ENCODE results near the gene ZBTB44. TPM values are rescaled to one million over a fixed set of nuclear protein-coding genes. Genes with fewer than 3 reads are reported as not detected.

Gene ZBTB44
- total RNA-seq, 5 donors from 2014 or later (not counting 1 experiment from before 2014, with no cell fraction given): 48.4 to 68.1 (median 65.2) TPM

DNA sequence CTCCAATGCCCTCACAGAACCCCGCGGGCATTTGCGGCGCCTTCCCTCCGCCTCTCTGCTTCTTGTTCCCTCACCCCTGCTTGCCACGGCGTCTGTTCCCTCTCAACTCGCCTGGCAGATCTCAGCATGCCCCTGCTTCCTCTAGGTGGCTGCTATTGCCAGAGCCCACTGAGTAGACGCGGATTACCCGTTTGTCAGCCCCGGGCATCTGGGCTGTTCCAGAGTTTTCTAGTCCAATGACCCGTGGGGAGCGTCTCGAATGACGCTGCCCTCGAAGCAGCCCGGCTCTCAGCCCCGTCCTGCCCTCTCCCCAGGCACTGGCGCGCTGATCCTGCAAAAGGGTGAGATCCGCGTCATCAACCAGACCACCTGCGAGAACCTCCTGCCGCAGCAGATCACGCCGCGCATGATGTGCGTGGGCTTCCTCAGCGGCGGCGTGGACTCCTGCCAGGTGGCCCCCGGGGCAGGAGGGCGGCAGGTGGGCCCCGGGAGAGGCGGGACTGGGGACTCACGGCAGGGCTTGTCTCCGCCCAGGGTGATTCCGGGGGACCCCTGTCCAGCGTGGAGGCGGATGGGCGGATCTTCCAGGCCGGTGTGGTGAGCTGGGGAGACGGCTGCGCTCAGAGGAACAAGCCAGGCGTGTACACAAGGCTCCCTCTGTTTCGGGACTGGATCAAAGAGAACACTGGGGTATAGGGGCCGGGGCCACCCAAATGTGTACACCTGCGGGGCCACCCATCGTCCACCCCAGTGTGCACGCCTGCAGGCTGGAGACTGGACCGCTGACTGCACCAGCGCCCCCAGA is 105.4 kb downstream of the ZBTB44 start:
- DNase-seq (peak in 1 of 35 experiments; percentile 24), ATAC-seq (replicated peaks in 1 of 4) (no peak)
- H3K4me3 Mint-ChIP-seq: no peak overlapping the region
- H3K27ac ChIP-seq (ENCODE audit: low read length): no peak overlapping the region
- no peak overlapping the region for H3K27ac Mint-ChIP-seq
- no peaks in the 10 kb centered on the region for H3K36me3 Mint-ChIP-seq
- H3K27me3 ChIP-seq (replicated peaks in 1 of 2; ENCODE audit: control insufficient read depth in 2 of 2, extremely low read depth in 1 of 2, insufficient read depth in 2 of 2, low read length in 1 of 2): peaks cover 0 to 38% of the 10 kb centered on the region in 2 experiments
- H3K27me3 Mint-ChIP-seq: peaks cover 9 to 10% of the 10 kb centered on the region in 2 donors
- no peak overlapping the region for H3K4me3 ChIP-seq (ENCODE audit: control insufficient read depth in 1 of 2, extremely low read depth in 1 of 2, low read length in 1 of 2)
- no peaks in the 10 kb centered on the region for H3K9me3 Mint-ChIP-seq
- POLR2A ChIA-PET: no interaction called here
- H3K4me1 ChIP-seq (ENCODE audit: control insufficient read depth in 1 of 2, extremely low read depth in 1 of 2, insufficient read depth in 2 of 2, low read length in 2 of 2): peaks cover 0 to 8% of the 10 kb centered on the region in 2 experiments
- peaks cover 0 to 4% (median 0%) of the 10 kb centered on the region in 3 donors for H3K4me1 Mint-ChIP-seq
- H3K9me3 ChIP-seq: no peaks in the 10 kb centered on the region
- 88% methylated on average over 50 of the region's 53 CpGs for WGBS (ENCODE audit: insufficient coverage)
- CTCF ChIA-PET: interaction anchor here in 1 of 2 donors (1.3 kb wide), 1 partner anchor 653 kb away, joined by 4 read pairs; no protein-coding TSS in a partner anchor
- no peaks in the 10 kb centered on the region for H3K36me3 ChIP-seq (ENCODE audit: control insufficient read depth in 2 of 2, extremely low read depth in 1 of 2, insufficient read depth in 1 of 2, low read length in 1 of 2)

DNA sequence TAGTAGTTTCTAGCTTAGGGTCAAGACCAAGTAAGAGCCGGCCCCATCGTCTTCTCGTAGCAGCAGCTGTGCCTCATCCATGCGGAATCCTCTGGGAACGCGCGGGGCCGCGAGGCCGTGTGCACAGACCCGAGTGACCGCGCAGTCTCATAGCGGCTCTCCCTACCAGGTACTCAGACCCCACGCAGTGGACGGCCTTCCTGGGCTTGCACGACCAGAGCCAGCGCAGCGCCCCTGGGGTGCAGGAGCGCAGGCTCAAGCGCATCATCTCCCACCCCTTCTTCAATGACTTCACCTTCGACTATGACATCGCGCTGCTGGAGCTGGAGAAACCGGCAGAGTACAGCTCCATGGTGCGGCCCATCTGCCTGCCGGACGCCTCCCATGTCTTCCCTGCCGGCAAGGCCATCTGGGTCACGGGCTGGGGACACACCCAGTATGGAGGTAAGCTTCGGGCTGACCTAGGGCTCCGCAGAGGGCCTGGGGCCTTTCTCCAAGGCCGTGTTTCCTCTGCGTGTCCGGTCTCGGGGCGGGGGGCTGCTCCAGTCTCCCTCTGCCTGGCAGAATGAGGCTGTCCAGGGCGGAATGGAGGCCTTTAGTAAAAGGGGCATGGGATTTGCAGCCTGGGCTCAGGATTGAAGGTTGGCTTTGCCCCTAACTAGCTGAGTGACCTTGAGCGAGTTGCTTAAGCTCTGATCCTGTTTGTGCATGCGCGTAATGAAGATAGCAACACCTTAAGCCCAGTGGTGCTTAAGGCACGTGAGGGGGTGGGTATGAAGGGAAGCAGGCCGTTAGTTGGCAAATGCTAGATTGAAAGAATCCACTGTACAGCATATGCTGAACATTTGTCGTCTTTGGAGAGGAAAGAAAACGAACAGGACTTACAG is 106.2 kb downstream of the ZBTB44 start:
- no peaks in the 10 kb centered on the region for H3K9me3 Mint-ChIP-seq
- H3K4me3 Mint-ChIP-seq: no peak overlapping the region
- H3K36me3 Mint-ChIP-seq: no peaks in the 10 kb centered on the region
- Histone ChIP-seq H3K27me3 (replicated peaks in 1 of 2; ENCODE audit: control insufficient read depth in 2 of 2, extremely low read depth in 1 of 2, insufficient read depth in 2 of 2, low read length in 1 of 2) (peaks cover 0 to 33% of the 10 kb centered on the region in 2 experiments), H3K36me3 (ENCODE audit: control insufficient read depth in 2 of 2, extremely low read depth in 1 of 2, insufficient read depth in 1 of 2, low read length in 1 of 2) (no peaks in the 10 kb centered on the region), H3K9me3 (no peaks in the 10 kb centered on the region), H3K4me3 (ENCODE audit: control insufficient read depth in 1 of 2, extremely low read depth in 1 of 2, low read length in 1 of 2) (no peak overlapping the region), H3K4me1 (ENCODE audit: control insufficient read depth in 1 of 2, extremely low read depth in 1 of 2, insufficient read depth in 2 of 2, low read length in 2 of 2) (peaks cover 0 to 8% of the 10 kb centered on the region in 2 experiments), H3K27ac (ENCODE audit: low read length) (no peak overlapping the region)
- H3K27ac Mint-ChIP-seq: no peak overlapping the region
- 93% methylated on average over 38 of the region's 45 CpGs for WGBS (ENCODE audit: insufficient coverage)
- peaks cover 9 to 10% of the 10 kb centered on the region in 2 donors for H3K27me3 Mint-ChIP-seq
- ChIA-PET CTCF (interaction anchor here in 1 of 2 donors (0.7 kb wide), 1 partner anchor 694 kb away, joined by 4 read pairs; no protein-coding TSS in a partner anchor), POLR2A (no interaction called here)
- DNase-seq (peak in 1 of 35 experiments; percentile 18), ATAC-seq (replicated peaks in 1 of 4) (no peak)
- peaks cover 0 to 4% (median 0%) of the 10 kb centered on the region in 3 donors for H3K4me1 Mint-ChIP-seq

DNA sequence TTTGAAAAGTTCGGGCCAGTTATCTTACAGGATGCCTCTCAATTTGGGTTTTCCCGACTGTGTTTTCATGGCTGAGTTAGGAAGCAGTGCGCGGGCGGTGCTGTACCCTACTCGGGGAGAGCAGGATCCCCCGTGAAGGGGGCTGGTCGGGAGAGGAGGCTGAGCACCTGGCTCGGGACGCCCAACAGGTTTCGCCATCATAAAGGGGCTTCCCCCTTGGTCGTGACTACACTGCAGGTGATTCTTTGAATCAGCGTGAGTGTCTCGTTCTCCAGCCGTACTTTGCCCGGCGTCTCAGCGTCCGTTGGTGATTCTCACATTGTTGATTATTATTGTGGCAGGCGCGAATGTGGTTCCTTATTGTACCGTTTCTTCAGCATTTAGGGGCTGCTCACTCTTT is 108.6 kb downstream of the ZBTB44 start:
- no peaks in the 10 kb centered on the region for H3K9me3 ChIP-seq
- ChIA-PET CTCF (no interaction called here), POLR2A (no interaction called here)
- no peaks in the 10 kb centered on the region for H3K36me3 Mint-ChIP-seq
- no peak overlapping the region for H3K4me3 ChIP-seq (ENCODE audit: control insufficient read depth in 1 of 2, extremely low read depth in 1 of 2, low read length in 1 of 2)
- 80% methylated on average over 12 of the region's 22 CpGs for WGBS (ENCODE audit: insufficient coverage)
- H3K27me3 ChIP-seq (replicated peaks in 1 of 2; ENCODE audit: control insufficient read depth in 2 of 2, extremely low read depth in 1 of 2, insufficient read depth in 2 of 2, low read length in 1 of 2): peaks cover 0 to 21% of the 10 kb centered on the region in 2 experiments
- H3K4me1 Mint-ChIP-seq: no peaks in the 10 kb centered on the region
- no peak overlapping the region for H3K27ac ChIP-seq (ENCODE audit: low read length)
- no peak for ATAC-seq (replicated peaks in 1 of 4)
- no peak overlapping the region for H3K4me3 Mint-ChIP-seq
- no peaks in the 10 kb centered on the region for H3K9me3 Mint-ChIP-seq
- H3K27ac Mint-ChIP-seq: no peak overlapping the region
- no peak for DNase-seq
- peaks cover 4 to 5% of the 10 kb centered on the region in 2 donors for H3K27me3 Mint-ChIP-seq
- no peaks in the 10 kb centered on the region for H3K36me3 ChIP-seq (ENCODE audit: control insufficient read depth in 2 of 2, extremely low read depth in 1 of 2, insufficient read depth in 1 of 2, low read length in 1 of 2)
- no peaks in the 10 kb centered on the region for H3K4me1 ChIP-seq (ENCODE audit: control insufficient read depth in 1 of 2, extremely low read depth in 1 of 2, insufficient read depth in 2 of 2, low read length in 2 of 2)

GRCh38 chr11:130204703-130205095 is 110.0 kb downstream of the ZBTB44 start:
- Mint-ChIP-seq H3K4me3 (no peak overlapping the region), H3K9me3 (no peaks in the 10 kb centered on the region), H3K4me1 (no peaks in the 10 kb centered on the region), H3K36me3 (no peaks in the 10 kb centered on the region), H3K27ac (no peak overlapping the region), H3K27me3 (peaks cover 0 to 1% of the 10 kb centered on the region in 2 donors)
- no peaks in the 10 kb centered on the region for H3K9me3 ChIP-seq
- H3K4me1 ChIP-seq (ENCODE audit: control insufficient read depth in 1 of 2, extremely low read depth in 1 of 2, insufficient read depth in 2 of 2, low read length in 2 of 2): no peaks in the 10 kb centered on the region
- CTCF ChIA-PET: no interaction called here
- no peaks in the 10 kb centered on the region for H3K36me3 ChIP-seq (ENCODE audit: control insufficient read depth in 2 of 2, extremely low read depth in 1 of 2, insufficient read depth in 1 of 2, low read length in 1 of 2)
- WGBS (ENCODE audit: insufficient coverage): 91% methylated on average over 4 of the region's 11 CpGs
- peaks cover 0 to 11% of the 10 kb centered on the region in 2 experiments for H3K27me3 ChIP-seq (replicated peaks in 1 of 2; ENCODE audit: control insufficient read depth in 2 of 2, extremely low read depth in 1 of 2, insufficient read depth in 2 of 2, low read length in 1 of 2)
- H3K27ac ChIP-seq (ENCODE audit: low read length): no peak overlapping the region
- DNase-seq (no peak), ATAC-seq (replicated peaks in 1 of 4) (no peak)
- no peak overlapping the region for H3K4me3 ChIP-seq (ENCODE audit: control insufficient read depth in 1 of 2, extremely low read depth in 1 of 2, low read length in 1 of 2)
- POLR2A ChIA-PET: no interaction called here

GRCh38 chr11:130203766-130204702 is 110.7 kb downstream of the ZBTB44 start:
- CTCF ChIA-PET: interaction anchor here in 1 of 2 donors (0.6 kb wide), 1 partner anchor 9 kb away, joined by 3 read pairs; no protein-coding TSS in a partner anchor
- POLR2A ChIA-PET: no interaction called here
- peaks cover 0 to 1% of the 10 kb centered on the region in 2 donors for H3K27me3 Mint-ChIP-seq
- DNase-seq (no peak), ATAC-seq (replicated peaks in 1 of 4) (no peak)
- H3K36me3 Mint-ChIP-seq: no peaks in the 10 kb centered on the region
- Histone ChIP-seq H3K27me3 (replicated peaks in 1 of 2; ENCODE audit: control insufficient read depth in 2 of 2, extremely low read depth in 1 of 2, insufficient read depth in 2 of 2, low read length in 1 of 2) (peaks cover 0 to 8% of the 10 kb centered on the region in 2 experiments), H3K4me3 (ENCODE audit: control insufficient read depth in 1 of 2, extremely low read depth in 1 of 2, low read length in 1 of 2) (no peak overlapping the region), H3K9me3 (no peaks in the 10 kb centered on the region), H3K27ac (ENCODE audit: low read length) (no peak overlapping the region), H3K4me1 (ENCODE audit: control insufficient read depth in 1 of 2, extremely low read depth in 1 of 2, insufficient read depth in 2 of 2, low read length in 2 of 2) (no peaks in the 10 kb centered on the region), H3K36me3 (ENCODE audit: control insufficient read depth in 2 of 2, extremely low read depth in 1 of 2, insufficient read depth in 1 of 2, low read length in 1 of 2) (no peaks in the 10 kb centered on the region)
- 89% methylated on average over 21 of the region's 27 CpGs for WGBS (ENCODE audit: insufficient coverage)
- no peak overlapping the region for H3K27ac Mint-ChIP-seq
- H3K9me3 Mint-ChIP-seq: no peaks in the 10 kb centered on the region
- no peaks in the 10 kb centered on the region for H3K4me1 Mint-ChIP-seq
- no peak overlapping the region for H3K4me3 Mint-ChIP-seq

Data from T-cell (primary cell).